Measurements from ENCODE around the gene SNX5.

The SNX5 gene

DNA sequence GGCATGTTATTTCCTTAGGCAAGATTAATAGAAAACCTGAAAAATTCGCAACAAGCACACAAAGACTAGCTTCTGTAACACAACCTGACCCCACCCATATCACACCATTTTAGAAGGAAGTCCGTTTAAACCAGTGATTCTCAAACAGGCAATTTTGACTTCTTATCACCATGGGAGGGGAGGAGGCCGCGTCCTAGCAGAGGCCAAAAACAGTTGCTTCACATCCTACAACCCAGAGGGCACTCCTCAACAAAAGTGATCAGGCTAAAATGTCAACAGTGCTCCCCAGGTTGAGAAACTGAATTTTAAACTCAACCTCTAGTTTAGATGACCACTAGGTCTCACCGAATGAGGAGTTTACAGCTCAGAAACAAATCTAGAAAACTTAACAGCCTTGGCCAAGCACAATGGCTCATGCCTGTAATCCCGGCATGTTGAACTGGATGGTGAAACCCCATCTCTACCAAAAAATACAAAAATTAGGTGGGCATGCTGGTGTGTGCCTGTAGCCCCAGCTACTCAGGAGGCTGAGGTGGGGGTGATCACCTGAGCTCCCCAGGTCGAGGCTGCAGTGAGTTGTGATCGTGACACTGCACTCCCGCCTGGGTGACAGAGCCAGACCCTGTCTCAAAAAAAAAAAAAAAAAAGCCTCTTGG lies 3.4 kb downstream of the SNX5 start:
- no CpG with 5 or more reads among the region's 9 CpGs for WGBS (ENCODE audit: extremely low coverage, insufficient coverage, low lambda C conversion rate)

DNA sequence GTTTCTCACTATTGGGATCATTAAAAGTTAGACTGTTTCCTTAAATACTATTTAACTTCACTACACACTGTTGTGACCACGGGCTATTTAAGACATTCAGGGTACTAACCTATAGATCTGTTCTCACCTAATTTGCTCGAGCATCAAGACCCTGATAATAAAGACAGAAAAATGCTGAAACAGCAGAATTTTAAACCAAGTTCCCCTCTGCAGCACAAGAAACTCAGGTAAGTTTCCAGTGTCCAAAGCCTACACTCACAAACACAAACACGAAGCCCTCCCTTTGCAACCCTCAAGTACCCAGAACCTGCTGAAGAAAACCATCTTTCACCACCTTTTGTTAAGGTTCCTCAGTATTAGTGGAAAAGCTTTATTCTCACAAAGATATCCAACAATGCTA lies 4.0 kb downstream of the SNX5 start:
- Histone ChIP-seq H3K79me1 (ENCODE audit: low read length) (no peaks in the 10 kb centered on the region), H2BK5ac (ENCODE audit: low read length) (no peak overlapping the region), H3K27me3 (ENCODE audit: insufficient read depth, low read length, poor library complexity) (no peaks in the 10 kb centered on the region), H4K5ac (ENCODE audit: low read length) (no peak overlapping the region), H3K4me1 (ENCODE audit: control insufficient read depth, low read depth, low read length) (peaks cover 29% of the 10 kb centered on the region), H2AK5ac (ENCODE audit: low read length) (no peak overlapping the region), H4K8ac (ENCODE audit: low read depth, low read length) (no peak overlapping the region), H3K23ac (ENCODE audit: low read length) (no peak overlapping the region), H2BK15ac (replicated peaks; ENCODE audit: low read depth) (no peak overlapping the region), H3K4ac (ENCODE audit: low read depth, low read length) (no peak overlapping the region), H3K27ac (ENCODE audit: low read depth, low read length) (no peak overlapping the region), H3K4me3 (ENCODE audit: low read length) (peak overlapping the region; percentile 6), H3K9ac (ENCODE audit: low read length) (peak overlapping the region; percentile 83), H3K36me3 (ENCODE audit: control insufficient read depth, insufficient read depth, low read length) (peaks cover 3% of the 10 kb centered on the region), H3K56ac (ENCODE audit: low read length) (peak overlapping the region; percentile 89), H3K79me2 (ENCODE audit: control insufficient read depth, insufficient read depth, low read length) (peaks cover 94% of the 10 kb centered on the region), H3K4me2 (ENCODE audit: low read length) (peak overlapping the region; percentile 97), H3K18ac (ENCODE audit: low read length) (no peak overlapping the region), H2BK120ac (ENCODE audit: low read depth, low read length) (no peak overlapping the region)
- no CpG with 5 or more reads among the region's 3 CpGs for WGBS (ENCODE audit: extremely low coverage, insufficient coverage, low lambda C conversion rate)
- no peak for DNase-seq

More for the DNA sequence above, 3.4 kb downstream of the SNX5 start:
- peak overlapping the region; percentile 89 for H3K56ac ChIP-seq (ENCODE audit: low read length)
- H3K18ac ChIP-seq (ENCODE audit: low read length) = no peak overlapping the region
- H3K27ac ChIP-seq (ENCODE audit: low read depth, low read length) = peak overlapping the region; percentile 40
- H3K4ac ChIP-seq (ENCODE audit: low read depth, low read length) = no peak overlapping the region
- H4K8ac ChIP-seq (ENCODE audit: low read depth, low read length) = no peak overlapping the region
- H3K23ac ChIP-seq (ENCODE audit: low read length) = no peak overlapping the region
- no peaks in the 10 kb centered on the region for H3K79me1 ChIP-seq (ENCODE audit: low read length)
- H2AK5ac ChIP-seq (ENCODE audit: low read length) = no peak overlapping the region
- H3K36me3 ChIP-seq (ENCODE audit: control insufficient read depth, insufficient read depth, low read length) = peaks cover 3% of the 10 kb centered on the region
- H3K4me1 ChIP-seq (ENCODE audit: control insufficient read depth, low read depth, low read length) = peaks cover 25% of the 10 kb centered on the region
- peak overlapping the region; percentile 97 for H3K4me2 ChIP-seq (ENCODE audit: low read length)
- peak overlapping the region; percentile 82 for H3K4me3 ChIP-seq (ENCODE audit: low read length)
- H3K79me2 ChIP-seq (ENCODE audit: control insufficient read depth, insufficient read depth, low read length) = peaks cover 94% of the 10 kb centered on the region
- peak overlapping the region; percentile 83 for H3K9ac ChIP-seq (ENCODE audit: low read length)
- no peak overlapping the region for H2BK5ac ChIP-seq (ENCODE audit: low read length)
- H2BK15ac ChIP-seq (replicated peaks; ENCODE audit: low read depth) = no peak overlapping the region
- no peaks in the 10 kb centered on the region for H3K27me3 ChIP-seq (ENCODE audit: insufficient read depth, low read length, poor library complexity)
- peak; percentile 56 for DNase-seq
- no peak overlapping the region for H2BK120ac ChIP-seq (ENCODE audit: low read depth, low read length)
- H4K5ac ChIP-seq (ENCODE audit: low read length) = no peak overlapping the region

DNA sequence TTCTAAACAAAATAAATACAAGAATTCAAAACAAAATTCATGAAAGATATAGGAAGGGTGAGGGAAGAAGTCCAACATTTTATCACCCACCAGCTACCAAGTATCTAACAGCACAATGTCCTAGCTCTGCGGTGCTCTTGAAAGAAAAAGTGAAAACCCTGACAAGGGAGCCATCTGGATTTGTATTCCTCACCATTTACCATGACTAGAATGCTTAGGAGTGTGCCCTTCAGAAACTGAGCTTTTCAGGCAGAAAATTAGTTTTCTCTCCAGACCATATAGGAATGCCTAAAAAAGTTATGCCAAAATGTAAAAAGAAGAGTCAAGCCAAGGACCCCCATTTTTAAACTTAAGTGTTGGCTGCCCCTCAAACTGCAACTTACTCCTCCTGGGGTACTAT lies 4.5 kb downstream of the SNX5 start:
- Histone ChIP-seq H3K4me1 (ENCODE audit: control insufficient read depth, low read depth, low read length) (peaks cover 29% of the 10 kb centered on the region), H3K4me3 (ENCODE audit: low read length) (no peak overlapping the region), H2AK5ac (ENCODE audit: low read length) (no peak overlapping the region)

DNA sequence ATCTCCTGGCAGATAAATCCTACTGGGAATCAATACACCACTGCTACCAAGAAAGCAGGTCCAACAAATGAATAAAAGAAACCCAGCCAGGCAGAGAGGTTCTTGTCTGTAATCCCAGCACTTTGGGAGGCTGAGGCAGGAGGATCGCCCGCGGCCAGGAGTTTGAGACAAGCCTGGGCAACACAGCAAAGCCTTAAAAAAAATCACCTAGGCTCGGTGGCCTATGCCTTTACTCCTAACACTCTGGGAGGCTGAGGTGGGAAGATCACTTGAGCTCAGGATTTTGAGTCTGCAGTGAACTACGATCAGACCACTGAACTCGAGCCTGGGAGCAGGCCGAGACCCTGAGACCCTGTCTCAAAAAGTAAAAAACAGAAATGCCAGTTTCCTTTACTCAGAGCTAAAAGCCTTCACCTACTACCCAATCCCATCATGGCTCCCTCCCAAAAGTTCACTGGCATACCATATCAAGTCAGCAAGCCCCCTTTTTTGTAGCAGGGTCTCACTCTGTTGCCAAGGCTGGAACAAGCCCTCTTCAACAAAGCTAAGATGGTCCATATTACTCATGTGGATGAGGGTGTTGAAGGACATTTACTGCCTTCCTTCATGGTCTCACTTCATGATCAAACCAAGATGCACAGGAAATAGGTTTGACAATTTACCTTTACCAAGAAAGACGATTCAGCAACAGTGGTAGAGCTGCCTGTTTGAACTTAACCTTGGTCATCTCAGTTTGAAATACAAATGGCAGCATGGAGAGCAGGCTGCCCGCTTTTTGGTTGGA lies 5.3 kb downstream of the SNX5 start:
- Histone ChIP-seq H3K79me2 (ENCODE audit: control insufficient read depth, insufficient read depth, low read length) (peaks cover 100% of the 10 kb centered on the region), H3K27ac (ENCODE audit: low read depth, low read length) (no peak overlapping the region), H3K36me3 (ENCODE audit: control insufficient read depth, insufficient read depth, low read length) (peaks cover 3% of the 10 kb centered on the region), H3K4me2 (ENCODE audit: low read length) (peak overlapping the region; percentile 39), H3K23ac (ENCODE audit: low read length) (no peak overlapping the region), H2BK5ac (ENCODE audit: low read length) (no peak overlapping the region), H3K27me3 (ENCODE audit: insufficient read depth, low read length, poor library complexity) (no peaks in the 10 kb centered on the region), H3K4me1 (ENCODE audit: control insufficient read depth, low read depth, low read length) (peaks cover 32% of the 10 kb centered on the region), H2BK120ac (ENCODE audit: low read depth, low read length) (no peak overlapping the region), H3K18ac (ENCODE audit: low read length) (no peak overlapping the region), H3K4ac (ENCODE audit: low read depth, low read length) (no peak overlapping the region), H3K9ac (ENCODE audit: low read length) (peak overlapping the region; percentile 83), H3K79me1 (ENCODE audit: low read length) (no peaks in the 10 kb centered on the region), H3K4me3 (ENCODE audit: low read length) (no peak overlapping the region), H4K8ac (ENCODE audit: low read depth, low read length) (no peak overlapping the region), H2AK5ac (ENCODE audit: low read length) (no peak overlapping the region), H3K56ac (ENCODE audit: low read length) (peak overlapping the region; percentile 69), H4K5ac (ENCODE audit: low read length) (no peak overlapping the region), H2BK15ac (replicated peaks; ENCODE audit: low read depth) (no peak overlapping the region)
- WGBS (ENCODE audit: extremely low coverage, insufficient coverage, low lambda C conversion rate) = no CpG with 5 or more reads among the region's 9 CpGs
- no peak for DNase-seq

More for the DNA sequence above, 4.5 kb downstream of the SNX5 start:
- H3K23ac ChIP-seq (ENCODE audit: low read length) = no peak overlapping the region
- H3K18ac ChIP-seq (ENCODE audit: low read length) = no peak overlapping the region
- no CpG with 5 or more reads among the region's 1 CpG for WGBS (ENCODE audit: extremely low coverage, insufficient coverage, low lambda C conversion rate)
- H3K27ac ChIP-seq (ENCODE audit: low read depth, low read length) = no peak overlapping the region
- peak overlapping the region; percentile 83 for H3K9ac ChIP-seq (ENCODE audit: low read length)
- H2BK5ac ChIP-seq (ENCODE audit: low read length) = no peak overlapping the region
- no peak overlapping the region for H2BK120ac ChIP-seq (ENCODE audit: low read depth, low read length)
- no peaks in the 10 kb centered on the region for H3K79me1 ChIP-seq (ENCODE audit: low read length)
- peak overlapping the region; percentile 39 for H3K4me2 ChIP-seq (ENCODE audit: low read length)
- no peak overlapping the region for H4K8ac ChIP-seq (ENCODE audit: low read depth, low read length)
- peaks cover 3% of the 10 kb centered on the region for H3K36me3 ChIP-seq (ENCODE audit: control insufficient read depth, insufficient read depth, low read length)
- H3K56ac ChIP-seq (ENCODE audit: low read length) = peak overlapping the region; percentile 69
- no peak overlapping the region for H4K5ac ChIP-seq (ENCODE audit: low read length)
- H3K79me2 ChIP-seq (ENCODE audit: control insufficient read depth, insufficient read depth, low read length) = peaks cover 94% of the 10 kb centered on the region
- DNase-seq = no peak
- H3K27me3 ChIP-seq (ENCODE audit: insufficient read depth, low read length, poor library complexity) = no peaks in the 10 kb centered on the region
- H2BK15ac ChIP-seq (replicated peaks; ENCODE audit: low read depth) = no peak overlapping the region
- no peak overlapping the region for H3K4ac ChIP-seq (ENCODE audit: low read depth, low read length)

DNA sequence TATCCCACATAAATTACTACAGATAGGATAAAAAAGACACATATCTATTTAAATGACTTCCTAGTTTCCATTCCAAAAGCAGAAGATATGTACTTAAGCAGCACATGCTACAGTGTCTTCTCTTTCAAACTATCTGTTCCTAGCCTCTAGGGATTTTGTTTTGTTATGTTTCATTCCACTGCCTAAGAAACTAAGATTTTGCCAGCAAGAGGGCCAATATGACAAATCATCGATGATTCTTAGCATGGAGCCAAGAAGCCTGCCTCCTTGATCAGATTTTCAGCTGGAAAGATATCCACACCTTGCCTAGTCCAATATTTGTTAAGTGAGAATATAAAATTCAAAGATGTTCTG lies 7.0 kb downstream of the SNX5 start:
- H3K4me3 ChIP-seq (ENCODE audit: low read length) = no peak overlapping the region
- no peak overlapping the region for H3K18ac ChIP-seq (ENCODE audit: low read length)
- no peak overlapping the region for H2AK5ac ChIP-seq (ENCODE audit: low read length)
- peaks cover 99% of the 10 kb centered on the region for H3K79me2 ChIP-seq (ENCODE audit: control insufficient read depth, insufficient read depth, low read length)
- no peak overlapping the region for H4K5ac ChIP-seq (ENCODE audit: low read length)
- no peak overlapping the region for H3K56ac ChIP-seq (ENCODE audit: low read length)
- H3K4me1 ChIP-seq (ENCODE audit: control insufficient read depth, low read depth, low read length) = peaks cover 32% of the 10 kb centered on the region
- no peak overlapping the region for H2BK15ac ChIP-seq (replicated peaks; ENCODE audit: low read depth)
- peaks cover 5% of the 10 kb centered on the region for H3K36me3 ChIP-seq (ENCODE audit: control insufficient read depth, insufficient read depth, low read length)
- no peaks in the 10 kb centered on the region for H3K27me3 ChIP-seq (ENCODE audit: insufficient read depth, low read length, poor library complexity)
- peak overlapping the region; percentile 21 for H3K9ac ChIP-seq (ENCODE audit: low read length)
- no peaks in the 10 kb centered on the region for H3K79me1 ChIP-seq (ENCODE audit: low read length)
- DNase-seq = no peak
- no peak overlapping the region for H3K23ac ChIP-seq (ENCODE audit: low read length)
- no peak overlapping the region for H3K4ac ChIP-seq (ENCODE audit: low read depth, low read length)
- no peak overlapping the region for H3K4me2 ChIP-seq (ENCODE audit: low read length)
- no peak overlapping the region for H3K27ac ChIP-seq (ENCODE audit: low read depth, low read length)
- no peak overlapping the region for H4K8ac ChIP-seq (ENCODE audit: low read depth, low read length)
- no CpG with 5 or more reads among the region's 1 CpG for whole genome bisulfite sequencing (ENCODE audit: extremely low coverage, insufficient coverage, low lambda C conversion rate)
- no peak overlapping the region for H2BK5ac ChIP-seq (ENCODE audit: low read length)
- H2BK120ac ChIP-seq (ENCODE audit: low read depth, low read length) = no peak overlapping the region

Data from mesendoderm (in vitro differentiated cells).